PC-3 (cell line): ENCODE results near the gene ZC3H12C. TPM values are rescaled to one million over a fixed set of nuclear protein-coding genes. Genes with fewer than 3 reads are reported as not detected.

ENCODE experiments used
- ATAC-seq: fragments of 200-7000 bp; cut with Tn5 transposase; 2 replicates; pipeline ENCODE4 v1.9.1; 2020; ENCODE audit warnings: mild to moderate bottlenecking, moderate library complexity
- BruUV-seq: library from RNA; stranded (reverse); fragments of 400-500 nt; replicated peaks from 2 replicates; lab custom pipeline; 2021; lab: Mats Ljungman, UMichigan
- CTCF ChIA-PET: fragments of 300-600 bp; sonication (Branson Sonifier 250); formaldehyde crosslinking; loops from one replicate; lab custom pipeline; 2022; ENCODE audit warnings: antibody characterized with exemption; lab: Charles Lee
- POLR2A ChIA-PET: fragments of 300-600 bp; sonication (Branson Sonifier 250); formaldehyde crosslinking; loops from one replicate; lab custom pipeline; 2022; ENCODE audit warnings: antibody characterized with exemption; ENCODE audit not compliant: unreplicated experiment; lab: Charles Lee
- DNase-seq: peaks from one replicate; pipeline ENCODE4 v3.0.0-alpha.2; 2015
- H2AFZ ChIP-seq: fragments of 300-600 bp; sonication (generic); 2 replicates; pipeline ENCODE4 v1.6.0; 2016; ENCODE audit warnings: antibody characterized with exemption, low read length
- H3F3A ChIP-seq: fragments of 300-600 bp; sonication (generic); one replicate; pipeline ENCODE4 v1.6.0; 2017; ENCODE audit warnings: antibody characterized with exemption, low read length, control low read depth, mild to moderate bottlenecking; ENCODE audit not compliant: unreplicated experiment
- H3K27ac ChIP-seq: fragments of 300-600 bp; sonication (generic); 2 replicates; pipeline ENCODE4 v1.5.1; 2016; ENCODE audit warnings: mild to moderate bottlenecking, low read length
- H3K27me3 ChIP-seq: fragments of 300-600 bp; sonication (generic); 2 replicates; pipeline ENCODE4 v1.6.1; 2016; ENCODE audit warnings: low read length, mixed read lengths
- H3K36me3 ChIP-seq: fragments of 300-600 bp; sonication (generic); 2 replicates; pipeline ENCODE4 v1.6.1; 2016; ENCODE audit warnings: low read depth, mixed run types, low read length, mixed read lengths
- H3K4me1 ChIP-seq: fragments of 300-600 bp; sonication (generic); 2 replicates; pipeline ENCODE4 v1.5.1; 2016; ENCODE audit warnings: low read length; ENCODE audit not compliant: insufficient read depth
- H3K4me2 ChIP-seq: fragments of 300-600 bp; sonication (generic); 2 replicates; pipeline ENCODE4 v1.6.0; 2016; ENCODE audit warnings: low read length
- H3K4me3 ChIP-seq: fragments of 300-600 bp; sonication (generic); 2 replicates; pipeline ENCODE4 v1.5.1; 2016; ENCODE audit warnings: mild to moderate bottlenecking, low read length, mixed read lengths
- H3K79me2 ChIP-seq: fragments of 300-600 bp; sonication (generic); 2 replicates; pipeline ENCODE4 v1.6.1; 2017; ENCODE audit warnings: low read length, mixed read lengths
- H3K9ac ChIP-seq: fragments of 300-600 bp; sonication (generic); 2 replicates; pipeline ENCODE4 v1.6.0; 2016; ENCODE audit warnings: mild to moderate bottlenecking, low read length
- H3K9me2 ChIP-seq: fragments of 300-600 bp; sonication (generic); replicated peaks from 2 replicates; pipeline ENCODE4 v1.6.1; 2016; ENCODE audit warnings: mixed run types, low read length, mixed read lengths
- H3K9me3 ChIP-seq: fragments of 300-600 bp; sonication (generic); 2 replicates; pipeline ENCODE4 v1.6.1; 2016; ENCODE audit warnings: low read length, mixed read lengths
- H4K20me1 ChIP-seq: fragments of 300-600 bp; sonication (generic); 2 replicates; pipeline ENCODE4 v1.6.1; 2016; ENCODE audit warnings: low read length, mixed read lengths
- CTCF ChIP-seq: fragments of 300-600 bp; sonication (generic); conservative IDR thresholded peaks from 2 replicates; pipeline ENCODE4 v1.5.1; 2017; ENCODE audit warnings: antibody characterized with exemption, low read depth, mild to moderate bottlenecking, low read length
- EZH2 ChIP-seq: fragments of 300-600 bp; sonication (generic); IDR thresholded peaks from one replicate; pipeline ENCODE4 v1.6.1; 2017; ENCODE audit warnings: antibody characterized with exemption, mild to moderate bottlenecking, low read length; ENCODE audit not compliant: unreplicated experiment
- EZH2phosphoT487 ChIP-seq: fragments of 300-600 bp; sonication (generic); IDR thresholded peaks from 2 replicates; pipeline ENCODE4 v1.6.1; 2018; ENCODE audit warnings: mild to moderate bottlenecking, antibody characterized with exemption, low read length, borderline replicate concordance
- intact Hi-C: fragments of 100-400 bp; cut with micrococcal nuclease; formaldehyde crosslinking; loops from 2 replicates; pipeline ENCODE4 v1.9.0; 2023
- total RNA-seq: library from RNA; depleted of rRNA; stranded (reverse); fragments of >200 nt; gene quantifications from 2 replicates; pipeline ENCODE4 v1.2.3, GENCODE V29; 2014

ZC3H12C gene
- total RNA-seq, 1 experiment from 2014 or later = 30.7 TPM

GRCh38 chr11:110176366-110177085 is 83.3 kb downstream of the ZC3H12C start:
- Histone ChIP-seq H3K9me3 (no peaks in the 10 kb centered on the region), H3K4me3 (no peak overlapping the region), H3K4me2 (no peak overlapping the region), H3K27me3 (no peaks in the 10 kb centered on the region), H4K20me1 (no peaks in the 10 kb centered on the region), H3F3A (no peaks in the 10 kb centered on the region), H3K9me2 (no peaks in the 10 kb centered on the region), H3K4me1 (no peaks in the 10 kb centered on the region), H3K9ac (no peak overlapping the region), H3K27ac (no peak overlapping the region), H3K79me2 (no peaks in the 10 kb centered on the region), H3K36me3 (no peaks in the 10 kb centered on the region), H2AFZ (no peak overlapping the region)
- ATAC-seq = peak; percentile 23
- BruUV-seq = no TSS peak
- POLR2A ChIA-PET = no interaction called here
- TF ChIP-seq CTCF (no peak), EZH2 (no peak), EZH2phosphoT487 (no peak)
- intact Hi-C loops = no loop called here
- CTCF ChIA-PET = no interaction called here
- peak; percentile 47 for DNase-seq

GRCh38 chr11:110177086-110177456 is 83.9 kb downstream of the ZC3H12C start:
- H3K27ac ChIP-seq = no peak overlapping the region
- no peaks in the 10 kb centered on the region for H3F3A ChIP-seq
- H3K79me2 ChIP-seq = no peaks in the 10 kb centered on the region
- no peaks in the 10 kb centered on the region for H3K9me2 ChIP-seq
- no peak overlapping the region for H3K4me3 ChIP-seq
- H3K9ac ChIP-seq = no peak overlapping the region
- no peaks in the 10 kb centered on the region for H4K20me1 ChIP-seq
- H3K4me1 ChIP-seq = no peaks in the 10 kb centered on the region
- H3K27me3 ChIP-seq = no peaks in the 10 kb centered on the region
- no peak for DNase-seq
- no peak overlapping the region for H3K4me2 ChIP-seq
- ChIA-PET POLR2A (no interaction called here), CTCF (no interaction called here)
- no peaks in the 10 kb centered on the region for H3K36me3 ChIP-seq
- H3K9me3 ChIP-seq = no peaks in the 10 kb centered on the region
- TF ChIP-seq EZH2 = no peak
- no peak for TF ChIP-seq CTCF
- no peak for TF ChIP-seq EZH2phosphoT487
- no peak for ATAC-seq
- H2AFZ ChIP-seq = no peak overlapping the region
- BruUV-seq = no TSS peak
- intact Hi-C loops = no loop called here

- no peak for DNase-seq
- H3K27me3 ChIP-seq = no peaks in the 10 kb centered on the region
- H3K4me1 ChIP-seq = peaks cover 18% of the 10 kb centered on the region
- no peaks in the 10 kb centered on the region for H3K36me3 ChIP-seq
- H3K9me3 ChIP-seq = no peaks in the 10 kb centered on the region
- no peaks in the 10 kb centered on the region for H4K20me1 ChIP-seq
- no peaks in the 10 kb centered on the region for H3K79me2 ChIP-seq
- no peak overlapping the region for H3K9ac ChIP-seq
- no peak overlapping the region for H3K4me3 ChIP-seq
- POLR2A ChIA-PET = no interaction called here
- no peaks in the 10 kb centered on the region for H3F3A ChIP-seq
- H2AFZ ChIP-seq = no peak overlapping the region
- no peaks in the 10 kb centered on the region for H3K9me2 ChIP-seq
- intact Hi-C loops = no loop called here
- no peak overlapping the region for H3K4me2 ChIP-seq
- ATAC-seq = no peak
- TF ChIP-seq EZH2phosphoT487 = no peak
- TF ChIP-seq EZH2 = no peak
- TF ChIP-seq CTCF = no peak
- BruUV-seq = no TSS peak
- CTCF ChIA-PET = no interaction called here
- H3K27ac ChIP-seq = no peak overlapping the region
Measured at GRCh38 chr11:110179064-110179463, 85.9 kb downstream of the ZC3H12C start.
